ENCODE data around the gene REEP6. TPM values are rescaled to one million over a fixed set of nuclear protein-coding genes. Genes with fewer than 3 reads are reported as not detected.
"Not testable (repeated sequence)": the region's sequence is repeated elsewhere in the genome, so short reads cannot be mapped to it uniquely, and the experiment has no call there.

The REEP6 gene
- total and polyA plus RNA-seq, 7 donors, result 0.23 to 2.0 (median 1.3) TPM

GRCh38 chr19:1528596-1529429 lies 37.8 kb downstream of the REEP6 start:
- no peaks in the 10 kb centered on the region for H3K9me3 ChIP-seq
- H3K27me3 ChIP-seq (ENCODE audit: insufficient read depth in 3 of 3, low read length in 2 of 3), result peaks cover 0 to 66% (median 22%) of the 10 kb centered on the region in 3 donors
- intact Hi-C loops (cut with DNase I), result loop anchor here in 1 of 2 donors (10.0 kb wide), 1 partner anchor 244 kb away; the partner anchor contains the start of gene EFNA2
- no peaks in the 10 kb centered on the region for H3K36me3 ChIP-seq (ENCODE audit: insufficient read depth in 1 of 2, low read depth in 1 of 2)
- H3K27ac ChIP-seq, result no peak overlapping the region
- TF ChIP-seq CTCF (IDR thresholded peaks at IDR 0.05), result no peak
- H3K4me1 ChIP-seq, result no peaks in the 10 kb centered on the region
- no peak overlapping the region for H3K4me3 ChIP-seq
- 72 to 78% (median 72%) methylated on average over 19 to 23 of the region's 23 CpGs for WGBS, 3 donors
- DNase-seq, result no peak
- no peak for ATAC-seq

GRCh38 chr19:1529430-1529816 lies 38.4 kb downstream of the REEP6 start:
- Histone ChIP-seq H3K9me3 (no peaks in the 10 kb centered on the region), H3K4me1 (no peaks in the 10 kb centered on the region), H3K27me3 (ENCODE audit: insufficient read depth in 3 of 3, low read length in 2 of 3) (peaks cover 0 to 62% (median 19%) of the 10 kb centered on the region in 3 donors), H3K36me3 (ENCODE audit: insufficient read depth in 1 of 2, low read depth in 1 of 2) (no peaks in the 10 kb centered on the region), H3K27ac (no peak overlapping the region), H3K4me3 (no peak overlapping the region)
- no peak for TF ChIP-seq CTCF (IDR thresholded peaks at IDR 0.05)
- WGBS, 3 donors, result 77 to 82% (median 79%) methylated on average over 16 of the region's 16 CpGs
- intact Hi-C loops (cut with DNase I), result loop anchor here in 1 of 2 donors (10.0 kb wide), 1 partner anchor 245 kb away; the partner anchor contains the start of gene EFNA2
- DNase-seq, result no peak
- no peak for ATAC-seq

- not testable (repeated sequence) for H3K4me3 ChIP-seq, ATAC-seq
Observed at GRCh38 chr19:1530856-1531255, 39.9 kb downstream of the REEP6 start.

GRCh38 chr19:1531587-1531986 lies 40.6 kb downstream of the REEP6 start:
- intact Hi-C loops (cut with DNase I), result no loop called here
- H3K27me3 ChIP-seq (ENCODE audit: insufficient read depth in 3 of 3, low read length in 2 of 3), result peaks cover 0 to 46% (median 14%) of the 10 kb centered on the region in 3 donors

More at GRCh38 chr19:1530856-1531255, 39.9 kb downstream of the REEP6 start:
- H3K36me3 ChIP-seq (ENCODE audit: insufficient read depth in 1 of 2, low read depth in 1 of 2); H3K27ac ChIP-seq; DNase-seq; H3K9me3 ChIP-seq; intact Hi-C loops (cut with DNase I); H3K4me1 ChIP-seq: not testable (repeated sequence)
- 87 to 89% (median 87%) methylated on average over 11 of the region's 11 CpGs for WGBS, 3 donors
- H3K27me3 ChIP-seq (ENCODE audit: insufficient read depth in 3 of 3, low read length in 2 of 3), result peaks cover 0 to 53% (median 17%) of the 10 kb centered on the region in 3 donors

More at GRCh38 chr19:1531587-1531986, 40.6 kb downstream of the REEP6 start:
- Histone ChIP-seq H3K4me3 (no peak overlapping the region), H3K27ac (no peak overlapping the region), H3K9me3 (no peaks in the 10 kb centered on the region), H3K4me1 (no peaks in the 10 kb centered on the region), H3K36me3 (ENCODE audit: insufficient read depth in 1 of 2, low read depth in 1 of 2) (no peaks in the 10 kb centered on the region)
- no peak for TF ChIP-seq CTCF (IDR thresholded peaks at IDR 0.05)
- DNase-seq (no peak), ATAC-seq (no peak)
- WGBS, 3 donors, result 65 to 84% (median 79%) methylated on average over 11 of the region's 11 CpGs

All from psoas muscle (tissue), 8 donors.